Transverse colon (tissue), 4 donors: Measurements from ENCODE around the gene IFNG-AS1.

Experiments
- POLR2AphosphoS5 ChIP-seq, 3 donors: sonication (generic); formaldehyde crosslinking; IDR thresholded peaks; one replicate each; pipeline ENCODE4 v1.6.1; 2016; ENCODE audit warnings: antibody characterized with exemption in 3 of 3
- TF ChIP-seq, protein P1 (sequence below), 5 experiments: fragments of 200-600 bp in 3 of 5; fragments of 450-650 bp in 2 of 5; sonication (generic) in 3 of 5; IDR thresholded peaks; 1 replicate in 2 of 5; 2 replicates in 3 of 5; pipeline ENCODE4 v1.5.1; 2016 to 2017; ENCODE audit warnings: antibody characterized with exemption in 5 of 5, inconsistent platforms in 3 of 5, mild to moderate bottlenecking in 2 of 5, moderate library complexity in 1 of 5

DNA sequence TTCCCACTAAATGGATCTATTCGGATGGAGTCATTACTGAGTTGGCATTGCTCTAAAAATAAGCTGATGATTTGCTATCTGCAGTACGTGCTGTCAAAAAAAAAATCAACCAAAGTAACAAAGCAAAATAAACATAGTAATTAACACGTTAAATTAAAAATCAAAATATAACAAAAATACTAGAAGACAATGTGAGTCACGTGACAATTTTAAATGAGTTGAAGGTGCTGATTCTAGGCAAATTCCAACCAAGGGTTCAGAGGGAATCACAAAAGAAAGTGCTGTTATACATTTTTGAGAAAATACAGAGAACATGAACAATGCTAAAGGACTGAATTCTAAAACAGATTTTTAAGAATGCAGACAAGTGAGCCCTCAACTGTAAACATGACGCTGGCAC is 45.2 kb upstream of the IFNG-AS1 start:
- TF ChIP-seq, protein P1, sequence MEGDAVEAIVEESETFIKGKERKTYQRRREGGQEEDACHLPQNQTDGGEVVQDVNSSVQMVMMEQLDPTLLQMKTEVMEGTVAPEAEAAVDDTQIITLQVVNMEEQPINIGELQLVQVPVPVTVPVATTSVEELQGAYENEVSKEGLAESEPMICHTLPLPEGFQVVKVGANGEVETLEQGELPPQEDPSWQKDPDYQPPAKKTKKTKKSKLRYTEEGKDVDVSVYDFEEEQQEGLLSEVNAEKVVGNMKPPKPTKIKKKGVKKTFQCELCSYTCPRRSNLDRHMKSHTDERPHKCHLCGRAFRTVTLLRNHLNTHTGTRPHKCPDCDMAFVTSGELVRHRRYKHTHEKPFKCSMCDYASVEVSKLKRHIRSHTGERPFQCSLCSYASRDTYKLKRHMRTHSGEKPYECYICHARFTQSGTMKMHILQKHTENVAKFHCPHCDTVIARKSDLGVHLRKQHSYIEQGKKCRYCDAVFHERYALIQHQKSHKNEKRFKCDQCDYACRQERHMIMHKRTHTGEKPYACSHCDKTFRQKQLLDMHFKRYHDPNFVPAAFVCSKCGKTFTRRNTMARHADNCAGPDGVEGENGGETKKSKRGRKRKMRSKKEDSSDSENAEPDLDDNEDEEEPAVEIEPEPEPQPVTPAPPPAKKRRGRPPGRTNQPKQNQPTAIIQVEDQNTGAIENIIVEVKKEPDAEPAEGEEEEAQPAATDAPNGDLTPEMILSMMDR (IDR thresholded peaks at IDR 0.05) = no peak
- no peak for TF ChIP-seq POLR2AphosphoS5 (IDR thresholded peaks at IDR 0.05)
